H1 (cell line): Measurements from ENCODE around the gene NIPAL1. TPM values are rescaled to one million over a fixed set of nuclear protein-coding genes. Genes with fewer than 3 reads are reported as not detected.

Experiments
- CTCF ChIA-PET: fragments of 300-600 bp; sonication (Branson Sonifier 250); formaldehyde crosslinking; loops from one replicate; lab custom pipeline; 2021; ENCODE audit not compliant: partially characterized antibody; lab: Charles Lee
- POLR2A ChIA-PET: fragments of 300-600 bp; sonication (Branson Sonifier 250); formaldehyde crosslinking; loops from one replicate; lab custom pipeline; 2021; ENCODE audit warnings: inconsistent platforms; ENCODE audit not compliant: partially characterized antibody; lab: Charles Lee
- DNase-seq, 2 experiments: peaks; one replicate each; pipeline versions ENCODE4 v3.0.0 to v3.0.0-alpha.2; 2010 to 2022; ENCODE audit warnings: low spot score in 2 of 2, low read depth in 1 of 2, mixed read lengths in 1 of 2
- FAIRE-seq: peaks from 2 replicates; lab custom pipeline; 2011; peaks lifted over from hg19 to GRCh38; lab: Jason Lieb, UNC
- H2AFZ ChIP-seq: 2 replicates; pipeline ENCODE4 v1.8.1; 2012; ENCODE audit warnings: low read length, inconsistent platforms
- H2AK5ac ChIP-seq: 2 replicates; pipeline ENCODE4 v1.6.1; 2013; ENCODE audit warnings: low read depth, low read length
- H2BK120ac ChIP-seq: replicated peaks from 2 replicates; pipeline ENCODE3; 2013; ENCODE audit warnings: low read depth, low read length, inconsistent platforms
- H2BK12ac ChIP-seq: 2 replicates; pipeline ENCODE4 v1.6.1; 2013; ENCODE audit warnings: low read depth, low read length
- H2BK15ac ChIP-seq: 2 replicates; pipeline ENCODE4 v1.6.1; 2013; ENCODE audit warnings: low read length
- H2BK20ac ChIP-seq: 2 replicates; pipeline ENCODE4 v1.6.1; 2013; ENCODE audit warnings: low read length
- H2BK5ac ChIP-seq: 2 replicates; pipeline ENCODE4 v1.6.1; 2013; ENCODE audit warnings: low read depth, low read length
- H3K14ac ChIP-seq: 2 replicates; pipeline ENCODE4 v1.6.1; 2013; ENCODE audit warnings: inconsistent platforms; ENCODE audit not compliant: insufficient read length
- H3K18ac ChIP-seq: 2 replicates; pipeline ENCODE4 v1.6.1; 2013; ENCODE audit warnings: low read length; ENCODE audit errors: extremely low read depth
- H3K23ac ChIP-seq: 2 replicates; pipeline ENCODE4 v1.6.1; 2013; ENCODE audit warnings: inconsistent platforms; ENCODE audit not compliant: insufficient read length
- H3K23me2 ChIP-seq: 2 replicates; pipeline ENCODE4 v1.6.1; 2013; ENCODE audit warnings: low read depth, low read length
- H3K27ac ChIP-seq: 2 replicates; pipeline ENCODE4 v1.6.1; 2011; ENCODE audit warnings: low read depth, low read length, inconsistent platforms
- H3K27me3 ChIP-seq, 4 experiments: replicated peaks in 1 of 4; 1 replicate in 1 of 4; 2 replicates in 3 of 4; pipeline versions ENCODE4 v1.6.1 to v1.8.1; 2011 to 2013; ENCODE audit warnings: low read length in 3 of 4, mild to moderate bottlenecking in 3 of 4, inconsistent platforms in 2 of 4, mixed read lengths in 2 of 4, moderate library complexity in 1 of 4; ENCODE audit not compliant: control insufficient read depth in 3 of 4, insufficient read depth in 3 of 4; ENCODE audit errors: extremely low read depth in 1 of 4
- H3K36me3 ChIP-seq, 4 experiments: 2 replicates each; pipeline versions ENCODE4 v1.6.1 to v1.8.1; 2011 to 2013; ENCODE audit warnings: mild to moderate bottlenecking in 4 of 4, low read length in 3 of 4, moderate library complexity in 2 of 4, control low read depth in 1 of 4, inconsistent platforms in 1 of 4; ENCODE audit not compliant: insufficient read depth in 4 of 4, control insufficient read depth in 2 of 4
- H3K4ac ChIP-seq: replicated peaks from 2 replicates; pipeline ENCODE3; 2013; ENCODE audit warnings: low read length, low read depth, mixed read lengths, inconsistent platforms; ENCODE audit not compliant: insufficient read length
- H3K4me1 ChIP-seq, 4 experiments: replicated peaks in 1 of 4; 1 replicate in 1 of 4; 2 replicates in 3 of 4; pipeline versions ENCODE4 v1.6.1 to v1.8.1; 2011 to 2013; ENCODE audit warnings: low read length in 3 of 4, inconsistent platforms in 2 of 4, mixed read lengths in 1 of 4; ENCODE audit not compliant: insufficient read depth in 4 of 4, control insufficient read depth in 3 of 4
- H3K4me2 ChIP-seq, 2 experiments: 2 replicates each; pipeline versions ENCODE4 v1.6.1 to v1.8.1; 2011 to 2013; ENCODE audit warnings: low read depth in 2 of 2, low read length in 2 of 2, control low read depth in 1 of 2, inconsistent platforms in 1 of 2, mild to moderate bottlenecking in 1 of 2; ENCODE audit not compliant: insufficient read depth in 1 of 2
- H3K4me3 ChIP-seq, 4 experiments: fragments of 200-600, 300-600 bp in 1 of 4; sonication (generic), shearing (Covaris generic), sonication (Bioruptor Twin) in 1 of 4; 2 replicates each; pipeline versions ENCODE4 v1.5.1 to v1.8.1; 2011 to 2016; ENCODE audit warnings: low read length in 4 of 4, low read depth in 3 of 4, control low read depth in 2 of 4, inconsistent platforms in 2 of 4, mild to moderate bottlenecking in 2 of 4, mixed read lengths in 1 of 4, moderate library complexity in 1 of 4; ENCODE audit not compliant: insufficient read depth in 2 of 4; ENCODE audit errors: extremely low read depth in 1 of 4
- H3K56ac ChIP-seq: replicated peaks from 2 replicates; pipeline ENCODE3; 2013; ENCODE audit warnings: low read depth, mild to moderate bottlenecking, mixed read lengths, low read length, inconsistent platforms; ENCODE audit not compliant: insufficient read length
- H3K79me1 ChIP-seq: 2 replicates; pipeline ENCODE4 v1.6.1; 2013; ENCODE audit warnings: low read depth, low read length, control low read depth
- H3K79me2 ChIP-seq, 2 experiments: 2 replicates each; pipeline versions ENCODE4 v1.6.1 to v1.8.1; 2012 to 2013; ENCODE audit warnings: low read length in 2 of 2, mild to moderate bottlenecking in 2 of 2, inconsistent platforms in 1 of 2; ENCODE audit not compliant: insufficient read depth in 2 of 2, control insufficient read depth in 1 of 2
- H3K9ac ChIP-seq, 4 experiments: replicated peaks in 1 of 4; 1 replicate in 1 of 4; 2 replicates in 3 of 4; pipeline versions ENCODE4 v1.6.1 to v1.8.1; 2011 to 2013; ENCODE audit warnings: low read depth in 3 of 4, low read length in 3 of 4, control low read depth in 2 of 4, mild to moderate bottlenecking in 2 of 4, moderate library complexity in 2 of 4, inconsistent platforms in 1 of 4; ENCODE audit errors: extremely low read depth in 1 of 4
- H3K9me3 ChIP-seq, 2 experiments: 2 replicates each; pipeline versions ENCODE4 v1.6.1 to v1.8.1; 2012 to 2013; ENCODE audit warnings: mild to moderate bottlenecking in 2 of 2, moderate library complexity in 2 of 2, control low read depth in 1 of 2, inconsistent platforms in 1 of 2, low read depth in 1 of 2, low read length in 1 of 2, mixed read lengths in 1 of 2; ENCODE audit not compliant: insufficient read depth in 2 of 2
- H4K20me1 ChIP-seq, 2 experiments: replicated peaks in 1 of 2; 2 replicates each; pipeline versions ENCODE3 to v1.8.1; 2011 to 2013; ENCODE audit warnings: inconsistent platforms in 2 of 2, low read length in 2 of 2, mild to moderate bottlenecking in 1 of 2; ENCODE audit not compliant: insufficient read depth in 2 of 2, control insufficient read depth in 1 of 2
- H4K5ac ChIP-seq: 2 replicates; pipeline ENCODE4 v1.6.1; 2013; ENCODE audit warnings: low read length, low read depth, mixed read lengths, inconsistent platforms; ENCODE audit not compliant: insufficient read length
- H4K8ac ChIP-seq: 2 replicates; pipeline ENCODE4 v1.8.0; 2013; ENCODE audit warnings: mild to moderate bottlenecking, moderate library complexity, low read length, inconsistent platforms; ENCODE audit not compliant: insufficient read depth; ENCODE audit errors: extremely low read depth
- H4K91ac ChIP-seq: replicated peaks from 2 replicates; pipeline ENCODE3; 2013; ENCODE audit warnings: low read length, mixed read lengths, inconsistent platforms; ENCODE audit not compliant: insufficient read length
- RNF2 ChIP-seq: fragments of 200-900, 300-1000 bp; sonication (generic); IDR thresholded peaks from 2 replicates; pipeline ENCODE4 v1.7.1; 2016; ENCODE audit warnings: borderline replicate concordance, low read depth, mild to moderate bottlenecking, antibody characterized with exemption, low read length; ENCODE audit not compliant: poor library complexity, severe bottlenecking; ENCODE audit errors: missing control alignments
- TEAD4 ChIP-seq: IDR thresholded peaks from 2 replicates; pipeline ENCODE4 v1.6.1; 2012; ENCODE audit warnings: low read depth, low read length, inconsistent platforms, mixed read lengths
- ZNF274 ChIP-seq: IDR thresholded peaks from 2 replicates; pipeline ENCODE4 v1.7.0; 2012; ENCODE audit warnings: low read length, borderline replicate concordance; ENCODE audit errors: extremely low read depth
- WGBS, 2 experiments: shearing (Covaris generic) in 1 of 2; methylation state at CpG; one replicate each; pipeline versions ENCODE4 v1.1.6 to v1.1.7; 2013 to 2015; ENCODE audit warnings: low lambda C conversion rate in 2 of 2, mixed read lengths in 2 of 2, inconsistent platforms in 1 of 2, low coverage in 1 of 2, missing lambda C conversion rate in 1 of 2; ENCODE audit not compliant: insufficient replicate concordance in 2 of 2, insufficient coverage in 1 of 2, insufficient read length in 1 of 2; ENCODE audit errors: extremely low coverage in 1 of 2, missing lambda C conversion rate in 1 of 2; 5-methylcytosine and 5-hydroxymethylcytosine counted together
- polyA plus RNA-seq, 7 experiments: library from polyadenylated mRNA; depleted of rRNA in 3 of 7; stranded (reverse) in 5 of 7; unstranded in 2 of 7; fragments of >200 nt in 5 of 7; fragments of 200-250 nt in 2 of 7; gene quantifications; 1 replicate in 5 of 7; 2 replicates in 1 of 7; 4 replicates in 1 of 7; pipeline versions ENCODE4 v1.2.1 to v1.2.3, GENCODE V29; 2011 to 2013; ENCODE audit warnings: missing spikeins in 2 of 7, mixed read lengths in 2 of 7
- total RNA-seq: library from RNA; stranded (reverse); fragmentation: NEBNext Ultra II Directional; extraction: Animal tissue kit (Norgen Biotek cat#: 25700); gene quantifications from 2 replicates; pipeline ENCODE4 v1.2.1, GENCODE V29; 2021

NIPAL1 gene
- total and polyA plus RNA-seq, 2 of the 8 experiments (the other 6 are each of a cell fraction or from before 2014, with no cell fraction given) = 1.4 to 4.9 TPM

DNA sequence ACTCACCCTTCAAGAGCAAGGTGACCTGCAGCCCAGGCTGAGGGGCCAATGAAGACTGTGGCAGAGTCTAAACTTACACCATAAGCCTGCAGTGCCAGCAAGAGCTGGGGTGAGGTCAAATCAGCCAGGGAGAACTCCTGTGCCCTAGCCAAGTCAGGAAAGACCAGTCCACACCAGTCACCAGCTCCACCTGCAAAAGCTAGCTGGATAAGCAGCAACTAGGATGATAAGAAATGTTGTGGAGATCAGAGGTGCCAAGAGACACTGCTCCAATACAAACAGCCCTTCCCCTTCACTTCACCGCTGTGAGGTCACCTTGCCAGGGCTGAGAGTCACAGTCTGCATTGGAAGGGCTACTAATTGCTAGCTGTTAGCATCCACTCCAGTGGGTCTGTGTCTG lies 31.3 kb downstream of the NIPAL1 start:
- no peak for FAIRE-seq
- 100% methylated on average over 1 of the region's 1 CpG; no CpG with 5 or more reads in 1 of the 2 experiments for WGBS, 2 experiments
- H2AK5ac ChIP-seq = no peak overlapping the region
- H2BK15ac ChIP-seq = no peak overlapping the region
- no peak overlapping the region for H3K4me2 ChIP-seq
- TF ChIP-seq TEAD4 = no peak
- TF ChIP-seq RNF2 = no peak
- TF ChIP-seq ZNF274 = no peak
- no peak overlapping the region for H3K4me3 ChIP-seq
- no peaks in the 10 kb centered on the region for H3K27me3 ChIP-seq
- H3K4ac ChIP-seq = no peak overlapping the region
- H4K5ac ChIP-seq = no peak overlapping the region
- H3K79me1 ChIP-seq = no peaks in the 10 kb centered on the region
- H3K14ac ChIP-seq = no peak overlapping the region
- no peaks in the 10 kb centered on the region for H3K9me3 ChIP-seq
- no peaks in the 10 kb centered on the region for H3K79me2 ChIP-seq
- H4K8ac ChIP-seq = no peak overlapping the region
- H2BK12ac ChIP-seq = no peak overlapping the region
- ChIA-PET CTCF (interaction anchor here (0.8 to 9.3 kb wide), 4 partner anchors 11 to 115 kb away, joined by 3 to 85 read pairs (median 3); no protein-coding TSS in a partner anchor), POLR2A (interaction anchor here (0.9 kb wide), 1 partner anchor 11 kb away, joined by 4 read pairs; no protein-coding TSS in a partner anchor)
- H3K36me3 ChIP-seq = no peaks in the 10 kb centered on the region
- H2BK120ac ChIP-seq = no peak overlapping the region
- no peak overlapping the region for H2BK5ac ChIP-seq
- H4K91ac ChIP-seq = no peak overlapping the region
- no peak overlapping the region for H3K18ac ChIP-seq
- no peak overlapping the region for H2AFZ ChIP-seq
- no peak overlapping the region for H2BK20ac ChIP-seq
- DNase-seq = no peak
- H3K23ac ChIP-seq = no peak overlapping the region
- H3K9ac ChIP-seq = no peak overlapping the region; a peak in 2 of 7 replicates
- H3K27ac ChIP-seq = no peak overlapping the region
- no peaks in the 10 kb centered on the region for H4K20me1 ChIP-seq
- no peaks in the 10 kb centered on the region; a peak in 1 of 7 replicates for H3K4me1 ChIP-seq
- H3K23me2 ChIP-seq = no peaks in the 10 kb centered on the region
- H3K56ac ChIP-seq = no peak overlapping the region
